SK-N-MC (cell line): ENCODE data around the gene ERC2.

ENCODE experiments used
- EZH2 ChIP-seq: fragments of 200-600 bp; sonication (generic); IDR thresholded peaks from one replicate; pipeline ENCODE4 v1.6.1; 2017; ENCODE audit warnings: antibody characterized with exemption
- FOXP2 ChIP-seq: optimal IDR thresholded peaks from 2 replicates; pipeline ENCODE3; 2011; ENCODE audit warnings: mild to moderate bottlenecking, moderate library complexity; ENCODE audit not compliant: insufficient read depth; ENCODE audit errors: extremely low read length, control extremely low read depth
- POLR2AphosphoS5 ChIP-seq: IDR thresholded peaks from 2 replicates; pipeline ENCODE4 v1.6.1; 2012; ENCODE audit warnings: mild to moderate bottlenecking, low read depth, low read length, borderline replicate concordance

- no peak for TF ChIP-seq POLR2AphosphoS5
- no peak for TF ChIP-seq EZH2
- no peak for TF ChIP-seq FOXP2
These were observed 349.3 kb downstream of the ERC2 start for GRCh38 chr3:56118968-56119367.
